ENCODE data around the gene ZFHX3. TPM values are rescaled to one million over a fixed set of nuclear protein-coding genes. Genes with fewer than 3 reads are reported as not detected.

Gene ZFHX3
- total RNA-seq, 2 experiments from 2014 or later, result 2.5 to 2.9 TPM

GRCh38 chr16:73040136-73040535 is 7.8 kb downstream of the ZFHX3 start:
- no peak overlapping the region for H3K4me3 Mint-ChIP-seq
- H3K9me3 Mint-ChIP-seq (ENCODE audit: insufficient read depth), result no peaks in the 10 kb centered on the region
- ATAC-seq (no peak), DNase-seq (no peak)
- peaks cover 38% of the 10 kb centered on the region for H3K27me3 Mint-ChIP-seq (ENCODE audit: low read depth)
- no peak overlapping the region for H3K27ac Mint-ChIP-seq
- CTCF ChIA-PET, result no interaction called here
- peaks cover 26% of the 10 kb centered on the region for H3K4me1 Mint-ChIP-seq (ENCODE audit: low read depth)
- POLR2A ChIA-PET, result no interaction called here
- H3K36me3 Mint-ChIP-seq (ENCODE audit: low read depth), result peaks cover 2% of the 10 kb centered on the region

- Mint-ChIP-seq H3K4me1 (ENCODE audit: low read depth) (peaks cover 34% of the 10 kb centered on the region), H3K4me3 (no peak overlapping the region), H3K36me3 (ENCODE audit: low read depth) (peaks cover 2% of the 10 kb centered on the region), H3K27me3 (ENCODE audit: low read depth) (peaks cover 33% of the 10 kb centered on the region), H3K9me3 (ENCODE audit: insufficient read depth) (no peaks in the 10 kb centered on the region), H3K27ac (no peak overlapping the region)
- CTCF ChIA-PET, result no interaction called here
- DNase-seq (no peak), ATAC-seq (no peak)
- POLR2A ChIA-PET, result no interaction called here
Measured at GRCh38 chr16:73037845-73038570, 9.9 kb downstream of the ZFHX3 start.

GRCh38 chr16:73037331-73037745 is 10.6 kb downstream of the ZFHX3 start:
- H3K4me3 Mint-ChIP-seq, result peak overlapping the region; percentile 4
- H3K4me1 Mint-ChIP-seq (ENCODE audit: low read depth), result peaks cover 32% of the 10 kb centered on the region
- H3K27me3 Mint-ChIP-seq (ENCODE audit: low read depth), result peaks cover 34% of the 10 kb centered on the region
- ChIA-PET POLR2A (no interaction called here), CTCF (no interaction called here)
- no peaks in the 10 kb centered on the region for H3K9me3 Mint-ChIP-seq (ENCODE audit: insufficient read depth)
- no peak overlapping the region for H3K27ac Mint-ChIP-seq
- DNase-seq (peak; percentile 23), ATAC-seq (peak; percentile 60)
- peaks cover 2% of the 10 kb centered on the region for H3K36me3 Mint-ChIP-seq (ENCODE audit: low read depth)

GRCh38 chr16:73036074-73036826 is 11.7 kb downstream of the ZFHX3 start:
- no peak for ATAC-seq
- Mint-ChIP-seq H3K4me3 (peak overlapping the region; percentile 17), H3K27me3 (ENCODE audit: low read depth) (peaks cover 40% of the 10 kb centered on the region), H3K4me1 (ENCODE audit: low read depth) (peaks cover 33% of the 10 kb centered on the region), H3K9me3 (ENCODE audit: insufficient read depth) (no peaks in the 10 kb centered on the region), H3K27ac (no peak overlapping the region), H3K36me3 (ENCODE audit: low read depth) (peaks cover 2% of the 10 kb centered on the region)
- DNase-seq, result no peak
- POLR2A ChIA-PET, result no interaction called here
- CTCF ChIA-PET, result no interaction called here

GRCh38 chr16:73034374-73034773 is 13.6 kb downstream of the ZFHX3 start:
- DNase-seq (peak; percentile 25), ATAC-seq (no peak)
- peaks cover 2% of the 10 kb centered on the region for H3K36me3 Mint-ChIP-seq (ENCODE audit: low read depth)
- CTCF ChIA-PET, result no interaction called here
- H3K27me3 Mint-ChIP-seq (ENCODE audit: low read depth), result peaks cover 40% of the 10 kb centered on the region
- no peak overlapping the region for H3K4me3 Mint-ChIP-seq
- H3K27ac Mint-ChIP-seq, result no peak overlapping the region
- H3K9me3 Mint-ChIP-seq (ENCODE audit: insufficient read depth), result no peaks in the 10 kb centered on the region
- POLR2A ChIA-PET, result no interaction called here
- H3K4me1 Mint-ChIP-seq (ENCODE audit: low read depth), result peaks cover 33% of the 10 kb centered on the region

- POLR2A ChIA-PET, result no interaction called here
- Mint-ChIP-seq H3K4me3 (no peak overlapping the region), H3K9me3 (ENCODE audit: insufficient read depth) (no peaks in the 10 kb centered on the region)
Measured at GRCh38 chr16:73033271-73033998, 14.5 kb downstream of the ZFHX3 start.

GRCh38 chr16:73032541-73033270 is 15.2 kb downstream of the ZFHX3 start:
- POLR2A ChIA-PET, result no interaction called here
- Mint-ChIP-seq H3K9me3 (ENCODE audit: insufficient read depth) (no peaks in the 10 kb centered on the region), H3K27me3 (ENCODE audit: low read depth) (peaks cover 37% of the 10 kb centered on the region), H3K4me3 (no peak overlapping the region), H3K36me3 (ENCODE audit: low read depth) (peaks cover 2% of the 10 kb centered on the region), H3K27ac (no peak overlapping the region), H3K4me1 (ENCODE audit: low read depth) (peaks cover 30% of the 10 kb centered on the region)
- no peak for DNase-seq
- CTCF ChIA-PET, result no interaction called here
- no peak for ATAC-seq

More at GRCh38 chr16:73033271-73033998, 14.5 kb downstream of the ZFHX3 start:
- DNase-seq (no peak), ATAC-seq (no peak)
- Mint-ChIP-seq H3K27me3 (ENCODE audit: low read depth) (peaks cover 40% of the 10 kb centered on the region), H3K36me3 (ENCODE audit: low read depth) (peaks cover 2% of the 10 kb centered on the region), H3K27ac (no peak overlapping the region), H3K4me1 (ENCODE audit: low read depth) (peaks cover 33% of the 10 kb centered on the region)
- CTCF ChIA-PET, result no interaction called here

- Mint-ChIP-seq H3K27ac (no peak overlapping the region), H3K36me3 (ENCODE audit: low read depth) (peaks cover 2% of the 10 kb centered on the region), H3K27me3 (ENCODE audit: low read depth) (peaks cover 32% of the 10 kb centered on the region), H3K9me3 (ENCODE audit: insufficient read depth) (no peaks in the 10 kb centered on the region), H3K4me1 (ENCODE audit: low read depth) (peaks cover 23% of the 10 kb centered on the region), H3K4me3 (no peak overlapping the region)
- ATAC-seq, result no peak
- CTCF ChIA-PET, result no interaction called here
- no peak for DNase-seq
- POLR2A ChIA-PET, result no interaction called here
Measured at GRCh38 chr16:73031984-73032383, 15.9 kb downstream of the ZFHX3 start.

GRCh38 chr16:73031155-73031866 is 16.6 kb downstream of the ZFHX3 start:
- peaks cover 16% of the 10 kb centered on the region for H3K4me1 Mint-ChIP-seq (ENCODE audit: low read depth)
- ChIA-PET POLR2A (no interaction called here), CTCF (no interaction called here)
- DNase-seq (no peak), ATAC-seq (no peak)
- H3K27me3 Mint-ChIP-seq (ENCODE audit: low read depth), result peaks cover 28% of the 10 kb centered on the region
- H3K9me3 Mint-ChIP-seq (ENCODE audit: insufficient read depth), result no peaks in the 10 kb centered on the region
- no peak overlapping the region for H3K4me3 Mint-ChIP-seq
- H3K36me3 Mint-ChIP-seq (ENCODE audit: low read depth), result peaks cover 2% of the 10 kb centered on the region
- no peak overlapping the region for H3K27ac Mint-ChIP-seq

GRCh38 chr16:73028721-73029361 is 19.1 kb downstream of the ZFHX3 start:
- Mint-ChIP-seq H3K4me1 (ENCODE audit: low read depth) (peaks cover 2% of the 10 kb centered on the region), H3K36me3 (ENCODE audit: low read depth) (no peaks in the 10 kb centered on the region), H3K9me3 (ENCODE audit: insufficient read depth) (no peaks in the 10 kb centered on the region), H3K4me3 (no peak overlapping the region), H3K27me3 (ENCODE audit: low read depth) (peaks cover 17% of the 10 kb centered on the region), H3K27ac (no peak overlapping the region)
- ATAC-seq, result no peak
- no peak for DNase-seq
- ChIA-PET POLR2A (interaction anchor here (0.8 kb wide), 1 partner anchor 1493 kb away, joined by 3 read pairs; no protein-coding TSS in a partner anchor), CTCF (no interaction called here)

GRCh38 chr16:73028263-73028662 is 19.7 kb downstream of the ZFHX3 start:
- CTCF ChIA-PET, result no interaction called here
- H3K4me1 Mint-ChIP-seq (ENCODE audit: low read depth), result peaks cover 2% of the 10 kb centered on the region

More at GRCh38 chr16:73028263-73028662, 19.7 kb downstream of the ZFHX3 start:
- DNase-seq, result no peak
- H3K9me3 Mint-ChIP-seq (ENCODE audit: insufficient read depth), result no peaks in the 10 kb centered on the region
- H3K36me3 Mint-ChIP-seq (ENCODE audit: low read depth), result no peaks in the 10 kb centered on the region
- H3K27ac Mint-ChIP-seq, result no peak overlapping the region
- no peak for ATAC-seq
- POLR2A ChIA-PET, result no interaction called here
- no peak overlapping the region for H3K4me3 Mint-ChIP-seq
- peaks cover 17% of the 10 kb centered on the region for H3K27me3 Mint-ChIP-seq (ENCODE audit: low read depth)

All from activated CD8-positive, alpha-beta T cell treated with anti-CD3 and anti-CD28 coated beads, Interleukin-2, amount 10 ng/mL, durations not matched to agents 7 days and 5 days (primary cell).